ENCODE results near the gene EXD1.
A peak's percentile ranks its signal among the peaks of the same experiment; 100 is the strongest.

The EXD1 gene, protein sequence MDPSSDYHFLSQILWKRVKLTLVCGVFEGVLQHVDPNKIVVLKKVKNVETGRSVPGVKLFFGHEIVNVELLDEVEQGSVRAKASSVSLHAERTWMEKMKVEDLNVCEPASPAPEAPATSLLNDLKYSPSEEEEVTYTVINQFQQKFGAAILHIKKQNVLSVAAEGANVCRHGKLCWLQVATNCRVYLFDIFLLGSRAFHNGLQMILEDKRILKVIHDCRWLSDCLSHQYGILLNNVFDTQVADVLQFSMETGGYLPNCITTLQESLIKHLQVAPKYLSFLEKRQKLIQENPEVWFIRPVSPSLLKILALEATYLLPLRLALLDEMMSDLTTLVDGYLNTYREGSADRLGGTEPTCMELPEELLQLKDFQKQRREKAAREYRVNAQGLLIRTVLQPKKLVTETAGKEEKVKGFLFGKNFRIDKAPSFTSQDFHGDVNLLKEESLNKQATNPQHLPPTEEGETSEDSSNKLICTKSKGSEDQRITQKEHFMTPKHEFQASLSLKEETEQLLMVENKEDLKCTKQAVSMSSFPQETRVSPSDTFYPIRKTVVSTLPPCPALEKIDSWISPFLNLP

DNA sequence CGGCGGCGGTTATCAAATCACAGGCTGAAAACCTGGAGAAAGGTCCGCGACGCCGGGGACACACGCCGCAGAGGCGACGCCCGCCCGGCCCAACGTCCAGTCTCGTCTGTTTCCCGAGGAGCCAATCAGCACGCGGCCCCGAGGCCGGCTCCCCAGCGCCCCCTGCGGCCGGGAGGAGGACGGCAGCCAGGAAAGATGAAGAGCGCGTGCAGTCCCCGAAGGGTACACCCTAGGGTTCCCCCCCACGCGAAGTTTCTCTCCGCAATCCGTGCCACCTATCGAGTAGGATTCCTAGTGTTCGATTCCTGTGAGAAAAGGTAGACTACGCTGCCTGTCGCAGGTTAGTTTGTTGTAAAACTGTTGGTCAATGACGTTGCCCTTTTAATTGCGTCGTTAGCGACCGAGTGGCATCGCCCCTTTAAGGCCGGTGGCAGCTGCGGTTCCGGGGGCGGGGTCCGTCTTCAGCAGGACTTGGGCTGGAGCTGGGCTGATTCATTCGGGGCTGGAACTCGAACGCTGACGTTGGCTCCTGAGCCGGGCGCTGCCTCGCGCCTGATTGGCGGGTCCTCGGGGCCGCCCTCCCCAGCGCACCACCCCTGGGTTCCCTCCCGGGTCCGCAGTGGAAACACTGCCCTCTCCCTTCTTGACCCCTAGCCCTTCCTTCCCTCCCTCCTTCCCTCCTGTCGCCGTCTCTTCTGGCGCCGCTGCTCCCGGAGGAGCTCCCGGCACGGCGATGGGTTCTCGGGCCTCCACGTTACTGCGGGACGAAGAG, at the start of gene EXD1, which contains the start of gene CHP1:
Gene EXD1 (minus strand): TSS at position 108 of the 772 bp plus-strand sequence. CDS start 4,182 bp downstream, outside the sequence.
Gene CHP1 (plus strand): TSS at position 619 of the 772 bp plus-strand sequence. CDS start 115 bp downstream, at position 734.
- TF ChIP-seq, protein P1, sequence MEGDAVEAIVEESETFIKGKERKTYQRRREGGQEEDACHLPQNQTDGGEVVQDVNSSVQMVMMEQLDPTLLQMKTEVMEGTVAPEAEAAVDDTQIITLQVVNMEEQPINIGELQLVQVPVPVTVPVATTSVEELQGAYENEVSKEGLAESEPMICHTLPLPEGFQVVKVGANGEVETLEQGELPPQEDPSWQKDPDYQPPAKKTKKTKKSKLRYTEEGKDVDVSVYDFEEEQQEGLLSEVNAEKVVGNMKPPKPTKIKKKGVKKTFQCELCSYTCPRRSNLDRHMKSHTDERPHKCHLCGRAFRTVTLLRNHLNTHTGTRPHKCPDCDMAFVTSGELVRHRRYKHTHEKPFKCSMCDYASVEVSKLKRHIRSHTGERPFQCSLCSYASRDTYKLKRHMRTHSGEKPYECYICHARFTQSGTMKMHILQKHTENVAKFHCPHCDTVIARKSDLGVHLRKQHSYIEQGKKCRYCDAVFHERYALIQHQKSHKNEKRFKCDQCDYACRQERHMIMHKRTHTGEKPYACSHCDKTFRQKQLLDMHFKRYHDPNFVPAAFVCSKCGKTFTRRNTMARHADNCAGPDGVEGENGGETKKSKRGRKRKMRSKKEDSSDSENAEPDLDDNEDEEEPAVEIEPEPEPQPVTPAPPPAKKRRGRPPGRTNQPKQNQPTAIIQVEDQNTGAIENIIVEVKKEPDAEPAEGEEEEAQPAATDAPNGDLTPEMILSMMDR (IDR thresholded peaks at IDR 0.05; ENCODE audit: low read length, missing control alignments): peak; percentile 88
- DNase-seq (ENCODE audit: low read depth): peak; percentile 99
- H3K4me3 ChIP-seq (replicated peaks; ENCODE audit: low read depth, low read length): peak within 1 kb of the TSS; percentile 97

DNA sequence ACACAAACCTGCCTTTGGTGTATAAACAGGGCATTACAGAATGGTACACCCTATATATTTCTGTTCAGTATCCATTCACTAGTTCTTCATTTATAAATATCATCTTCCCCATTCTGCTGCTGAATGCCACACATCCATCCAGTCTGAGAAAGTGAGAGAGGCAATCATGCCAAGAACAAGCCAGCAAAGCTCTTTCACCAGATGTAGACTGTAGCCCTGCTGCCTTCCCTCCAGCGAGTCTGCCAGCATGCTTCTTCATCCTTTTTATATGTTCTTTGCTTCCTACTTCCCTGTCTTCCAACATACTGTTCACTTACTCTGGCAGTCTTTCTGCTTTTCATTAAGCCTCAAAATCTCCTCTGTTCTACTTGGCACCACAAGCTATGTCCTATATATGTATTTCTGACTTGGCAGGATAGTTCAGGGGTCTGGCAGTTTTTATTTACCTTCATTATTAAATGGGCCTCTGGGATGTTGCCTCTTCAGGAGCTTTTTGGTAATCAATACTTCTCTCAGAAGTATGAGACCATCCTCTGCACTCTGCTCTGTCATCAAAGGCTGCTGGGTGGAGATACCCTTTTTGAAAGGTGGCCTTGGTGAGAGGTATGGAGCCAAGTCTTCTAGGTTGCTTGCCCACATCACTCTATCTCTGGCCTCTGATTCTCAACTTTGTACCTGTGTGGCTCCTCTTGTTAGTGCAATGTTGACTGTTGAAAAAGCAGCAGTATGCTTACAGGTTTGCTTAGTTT, 49.2 kb upstream of the EXD1 start:
- H3K4me3 ChIP-seq (replicated peaks; ENCODE audit: low read depth, low read length): no peak overlapping the region
- TF ChIP-seq, protein P1 (IDR thresholded peaks at IDR 0.05; ENCODE audit: low read length, missing control alignments): no peak
- DNase-seq (ENCODE audit: low read depth): no peak

DNA sequence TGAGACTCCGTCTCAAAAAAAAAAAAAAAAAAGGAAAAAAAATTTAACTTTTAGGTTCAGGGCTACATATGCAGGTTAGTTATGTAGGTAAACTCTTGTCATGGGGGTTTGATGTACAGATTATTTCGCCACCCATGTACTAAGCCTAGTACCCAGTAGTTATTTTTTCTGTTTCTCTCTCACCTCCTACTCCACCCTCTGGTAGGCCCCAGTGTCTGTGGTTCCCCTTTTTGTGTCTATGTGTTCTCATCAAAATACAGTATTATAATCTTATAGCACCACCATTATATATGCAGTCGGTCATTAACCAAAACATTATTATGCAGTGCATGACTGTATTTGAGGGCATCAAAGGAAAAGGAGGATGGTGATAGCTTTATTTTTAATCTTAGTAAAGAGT, 47.8 kb upstream of the EXD1 start:
- no peak overlapping the region for H3K4me3 ChIP-seq (replicated peaks; ENCODE audit: low read depth, low read length)
- DNase-seq (ENCODE audit: low read depth): no peak
- TF ChIP-seq, protein P1 (IDR thresholded peaks at IDR 0.05; ENCODE audit: low read length, missing control alignments): no peak

DNA sequence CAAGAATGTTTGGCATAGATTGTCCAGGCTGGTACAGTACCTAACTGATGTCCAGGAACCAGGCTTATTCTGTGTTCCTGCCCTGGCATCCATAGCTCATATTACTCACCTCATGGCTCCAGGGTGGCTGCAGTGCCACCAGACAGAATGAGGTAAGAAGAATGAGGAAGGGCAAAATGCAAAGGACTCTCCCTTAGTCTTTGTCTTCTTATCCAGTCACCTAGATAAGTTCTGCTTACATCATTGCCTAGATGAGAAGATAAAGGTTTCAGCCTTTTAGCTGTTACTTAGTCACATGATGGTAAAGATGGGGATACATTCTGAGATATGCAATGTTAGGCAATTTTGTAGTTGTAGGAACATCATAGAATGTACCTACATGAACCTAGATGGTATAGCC, 46.3 kb upstream of the EXD1 start:
- no peak overlapping the region for H3K4me3 ChIP-seq (replicated peaks; ENCODE audit: low read depth, low read length)
- TF ChIP-seq, protein P1 (IDR thresholded peaks at IDR 0.05; ENCODE audit: low read length, missing control alignments): no peak
- no peak for DNase-seq (ENCODE audit: low read depth)

DNA sequence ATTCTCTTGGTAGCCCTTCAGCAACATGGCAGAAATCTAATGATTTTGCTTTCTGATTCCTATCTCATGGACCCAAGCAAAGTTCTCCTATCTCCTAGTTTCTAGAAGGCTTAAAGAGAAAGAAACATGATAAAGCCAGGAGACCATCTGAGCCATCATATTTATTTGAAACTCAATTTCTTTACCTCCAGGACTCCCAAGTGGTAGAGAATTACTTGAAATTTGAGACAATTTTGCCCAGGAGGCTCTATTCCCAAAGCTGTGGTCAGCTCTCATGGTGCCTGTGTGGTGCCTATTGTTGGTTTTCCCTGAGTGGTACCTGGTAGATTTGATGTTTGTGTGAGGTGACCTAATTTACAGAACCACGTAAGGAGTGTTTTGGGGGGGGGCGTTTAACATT, 39.3 kb upstream of the EXD1 start:
- H3K4me3 ChIP-seq (replicated peaks; ENCODE audit: low read depth, low read length): no peak overlapping the region
- DNase-seq (ENCODE audit: low read depth): no peak
- TF ChIP-seq, protein P1 (IDR thresholded peaks at IDR 0.05; ENCODE audit: low read length, missing control alignments): no peak

DNA sequence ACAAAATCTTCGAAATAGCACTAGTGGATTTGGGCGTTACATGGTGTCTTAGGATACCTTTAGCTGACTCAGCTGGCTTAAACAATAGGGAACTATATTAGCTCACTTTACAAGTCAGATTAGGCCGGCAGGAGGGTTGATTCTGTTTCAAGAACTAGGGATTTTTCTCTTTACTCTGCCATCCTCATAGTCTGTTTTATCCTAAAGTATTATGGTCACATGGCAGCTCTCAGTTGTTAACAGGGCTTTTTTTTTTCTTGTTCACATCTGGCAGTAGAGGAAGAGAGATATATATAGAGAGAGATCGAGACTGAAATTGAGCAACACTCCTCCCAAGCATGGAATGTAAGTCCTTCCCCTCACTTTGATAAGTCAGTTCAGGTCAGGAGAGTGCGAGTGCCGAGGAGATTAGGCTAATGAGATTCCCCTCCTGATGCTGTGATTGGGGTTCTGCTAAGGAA, 33.4 kb upstream of the EXD1 start:
- peak; percentile 74 for DNase-seq (ENCODE audit: low read depth)
- no peak overlapping the region for H3K4me3 ChIP-seq (replicated peaks; ENCODE audit: low read depth, low read length)
- TF ChIP-seq, protein P1 (IDR thresholded peaks at IDR 0.05; ENCODE audit: low read length, missing control alignments): no peak

Data from fibroblast of pulmonary artery (primary cell).